Lung (tissue), 12 donors: ENCODE results near the gene GRK3. TPM values are rescaled to one million over a fixed set of nuclear protein-coding genes. Genes with fewer than 3 reads are reported as not detected.

ENCODE experiments used
- ATAC-seq: fragments of 200-7000 bp; cut with Tn5 transposase; one replicate; pipeline ENCODE4 v1.9.1; 2020; ENCODE audit warnings: moderate number of reproducible peaks; ENCODE audit not compliant: insufficient read depth, low FRiP score
- DNase-seq, 3 donors: peaks; one replicate each; pipeline ENCODE4 v3.0.0-alpha.2; 2013 to 2017
- H3K27ac ChIP-seq, 2 donors: one replicate each; pipeline ENCODE4 v1.5.1; 2013; ENCODE audit warnings: mild to moderate bottlenecking in 2 of 2, moderate library complexity in 2 of 2, control low read depth in 1 of 2, inconsistent platforms in 1 of 2, low read depth in 1 of 2, low read length in 1 of 2
- H3K27me3 ChIP-seq, 3 donors: one replicate each; pipeline ENCODE4 v1.5.1; 2013; ENCODE audit warnings: low read length in 2 of 3; ENCODE audit not compliant: control insufficient read depth in 3 of 3, insufficient read depth in 3 of 3
- H3K36me3 ChIP-seq, 4 donors: one replicate each; pipeline ENCODE4 v1.5.1; 2013; ENCODE audit warnings: low read length in 4 of 4, mild to moderate bottlenecking in 1 of 4, moderate library complexity in 1 of 4; ENCODE audit not compliant: control insufficient read depth in 4 of 4, insufficient read depth in 4 of 4
- H3K4me1 ChIP-seq, 5 donors: one replicate each; pipeline ENCODE4 v1.5.1; 2013; ENCODE audit warnings: low read length in 5 of 5, mild to moderate bottlenecking in 2 of 5, moderate library complexity in 1 of 5; ENCODE audit not compliant: control insufficient read depth in 5 of 5, insufficient read depth in 5 of 5
- H3K4me3 ChIP-seq: one replicate; pipeline ENCODE4 v1.5.1; 2013; ENCODE audit warnings: mild to moderate bottlenecking, control low read depth, moderate library complexity
- H3K9ac ChIP-seq, 2 donors: one replicate each; pipeline ENCODE4 v1.5.1; 2013; ENCODE audit warnings: low read length in 2 of 2, control low read depth in 1 of 2; ENCODE audit not compliant: insufficient read depth in 1 of 2
- H3K9me3 ChIP-seq, 4 donors: one replicate each; pipeline ENCODE4 v1.5.1; 2013; ENCODE audit warnings: low read length in 3 of 4, mild to moderate bottlenecking in 1 of 4, moderate library complexity in 1 of 4; ENCODE audit not compliant: control insufficient read depth in 4 of 4, insufficient read depth in 3 of 4
- WGBS, 2 donors: extraction: QIAGEN DNeasy Blood & Tissue Kit; methylation state at CpG; one replicate each; pipeline ENCODE4 v1.1.7; 2013; 5-methylcytosine and 5-hydroxymethylcytosine counted together
- polyA plus RNA-seq, 2 donors: library from polyadenylated mRNA; stranded (reverse); fragments of 200-250 nt; gene quantifications; one replicate each; pipeline ENCODE4 v1.2.1, GENCODE V29; 2013
- total RNA-seq, 2 donors: library from RNA; depleted of rRNA in 1 of 2; stranded (reverse); fragments of >200 nt in 1 of 2; gene quantifications; one replicate each; pipeline ENCODE4 v1.2.1, GENCODE V29; 2014 to 2021
- TF ChIP-seq, protein P1 (sequence below): IDR thresholded peaks from 2 replicates; pipeline ENCODE4 v1.5.1; 2012; ENCODE audit warnings: mild to moderate bottlenecking; ENCODE audit errors: control extremely low read depth, extremely low read depth
- donor health status: control.
- donor health status: control.
- donor health status: Bipolar disorder and iron deficiency.
- donor health status: healthy.
- donor health status: DM: yes; HTN: yes; CAD: no.

GRK3 gene
- total and polyA plus RNA-seq, 4 donors, result 5.0 to 27.3 (median 18.0) TPM

DNA sequence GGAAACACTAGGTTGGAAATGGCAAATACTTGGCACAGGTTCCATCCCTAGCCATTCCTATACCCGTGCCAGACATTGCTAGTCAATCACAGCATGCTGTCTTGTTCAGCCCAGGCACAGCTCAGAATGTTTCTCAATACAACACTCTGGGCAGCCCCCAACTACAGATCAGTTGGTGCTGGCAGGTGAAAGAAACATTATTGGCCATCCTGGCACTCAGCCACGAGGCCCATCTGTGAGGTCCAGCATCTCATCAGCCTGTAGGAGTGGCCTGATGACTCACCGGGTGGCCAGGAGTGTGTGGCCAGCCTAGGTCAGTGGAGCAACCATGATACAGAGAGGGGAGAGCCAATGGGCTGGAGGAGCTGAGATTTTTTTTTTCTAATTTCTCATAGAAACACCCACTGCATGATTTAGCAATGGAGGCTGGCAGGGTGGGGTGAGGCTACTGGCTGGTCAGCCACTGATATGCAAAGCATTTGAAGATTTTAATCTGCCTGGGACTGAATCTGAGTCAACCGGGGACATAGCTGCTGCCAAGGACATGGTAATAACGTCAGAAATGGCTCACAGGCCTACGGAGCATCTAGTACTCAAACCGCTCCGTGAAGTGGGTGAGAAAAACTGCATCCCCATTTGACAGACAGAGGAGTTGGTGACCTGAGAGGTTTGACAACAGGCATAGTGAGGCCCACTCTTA, 182.9 kb downstream of the GRK3 start:
- H3K36me3 ChIP-seq, result no peaks in the 10 kb centered on the region
- DNase-seq (no peak), ATAC-seq (peak; percentile 64)
- H3K27ac ChIP-seq, result peak overlapping the region in 1 of 2 donors; percentile 93
- peaks cover 0 to 6% (median 0%) of the 10 kb centered on the region in 3 donors for H3K27me3 ChIP-seq
- TF ChIP-seq, protein P1, sequence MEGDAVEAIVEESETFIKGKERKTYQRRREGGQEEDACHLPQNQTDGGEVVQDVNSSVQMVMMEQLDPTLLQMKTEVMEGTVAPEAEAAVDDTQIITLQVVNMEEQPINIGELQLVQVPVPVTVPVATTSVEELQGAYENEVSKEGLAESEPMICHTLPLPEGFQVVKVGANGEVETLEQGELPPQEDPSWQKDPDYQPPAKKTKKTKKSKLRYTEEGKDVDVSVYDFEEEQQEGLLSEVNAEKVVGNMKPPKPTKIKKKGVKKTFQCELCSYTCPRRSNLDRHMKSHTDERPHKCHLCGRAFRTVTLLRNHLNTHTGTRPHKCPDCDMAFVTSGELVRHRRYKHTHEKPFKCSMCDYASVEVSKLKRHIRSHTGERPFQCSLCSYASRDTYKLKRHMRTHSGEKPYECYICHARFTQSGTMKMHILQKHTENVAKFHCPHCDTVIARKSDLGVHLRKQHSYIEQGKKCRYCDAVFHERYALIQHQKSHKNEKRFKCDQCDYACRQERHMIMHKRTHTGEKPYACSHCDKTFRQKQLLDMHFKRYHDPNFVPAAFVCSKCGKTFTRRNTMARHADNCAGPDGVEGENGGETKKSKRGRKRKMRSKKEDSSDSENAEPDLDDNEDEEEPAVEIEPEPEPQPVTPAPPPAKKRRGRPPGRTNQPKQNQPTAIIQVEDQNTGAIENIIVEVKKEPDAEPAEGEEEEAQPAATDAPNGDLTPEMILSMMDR, result no peak
- no peaks in the 10 kb centered on the region for H3K9me3 ChIP-seq
- WGBS, 2 donors, result 67 to 79% methylated on average over 8 of the region's 8 CpGs
- no peak overlapping the region for H3K9ac ChIP-seq
- H3K4me3 ChIP-seq, result no peak overlapping the region
- H3K4me1 ChIP-seq, result peaks cover 0 to 2% (median 0%) of the 10 kb centered on the region in 5 donors

DNA sequence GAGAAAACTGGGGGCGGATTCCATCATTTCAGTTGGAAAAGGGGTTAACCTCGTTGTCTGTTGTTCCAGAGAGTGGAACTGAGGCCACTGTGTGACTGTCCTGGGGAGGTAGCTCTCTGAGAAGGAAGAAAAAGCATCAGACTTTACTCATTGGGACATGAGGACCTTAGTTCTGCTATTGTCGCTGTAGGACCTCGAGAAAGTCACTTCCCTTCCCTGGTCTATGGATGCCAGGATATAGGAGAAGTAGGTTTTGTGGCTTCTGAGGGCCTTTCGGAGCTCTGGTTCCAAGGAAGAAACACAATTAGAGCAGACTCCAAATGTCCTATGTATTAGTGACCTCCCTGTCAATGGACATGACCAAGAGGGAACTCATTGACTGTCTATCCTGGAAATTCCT, 183.7 kb downstream of the GRK3 start:
- H3K4me3 ChIP-seq, result no peak overlapping the region
- no peak overlapping the region for H3K9ac ChIP-seq
- H3K27me3 ChIP-seq, result peaks cover 0 to under 1% (median 0%) of the 10 kb centered on the region in 3 donors
- H3K36me3 ChIP-seq, result no peaks in the 10 kb centered on the region
- peak overlapping the region in 1 of 2 donors; percentile 93 for H3K27ac ChIP-seq
- 72 to 75% methylated on average over 5 of the region's 5 CpGs for WGBS, 2 donors
- no peaks in the 10 kb centered on the region for H3K9me3 ChIP-seq
- DNase-seq, result no peak
- TF ChIP-seq, protein P1, result no peak
- no peak for ATAC-seq
- peaks cover 0 to 2% (median 0%) of the 10 kb centered on the region in 5 donors for H3K4me1 ChIP-seq

DNA sequence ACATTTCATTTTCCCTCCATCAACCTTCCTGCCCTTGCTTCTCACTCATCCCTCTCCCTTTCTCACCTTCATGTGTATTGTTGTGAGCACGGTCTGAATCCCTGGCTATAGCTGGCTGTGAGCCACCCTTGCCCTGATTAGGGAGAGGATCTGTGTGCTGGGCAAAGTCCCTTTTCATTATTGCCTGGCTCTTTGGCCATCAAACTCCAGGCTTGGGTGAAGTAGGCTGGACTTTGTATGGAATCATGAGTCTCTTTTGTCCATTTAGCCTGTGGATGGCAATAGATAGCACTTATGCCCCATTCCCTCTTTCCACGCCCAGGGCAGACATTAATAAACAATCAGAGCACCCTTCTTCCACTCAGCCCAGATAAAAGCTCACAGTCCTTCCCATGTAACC, 184.2 kb downstream of the GRK3 start:
- Histone ChIP-seq H3K4me3 (no peak overlapping the region), H3K27me3 (no peaks in the 10 kb centered on the region), H3K9ac (no peak overlapping the region), H3K4me1 (peaks cover 0 to 2% (median 0%) of the 10 kb centered on the region in 5 donors), H3K9me3 (peaks cover 0 to 2% (median 0%) of the 10 kb centered on the region in 4 donors), H3K36me3 (no peaks in the 10 kb centered on the region), H3K27ac (peak overlapping the region in 1 of 2 donors; percentile 93)
- TF ChIP-seq, protein P1, result no peak
- ATAC-seq (no peak), DNase-seq (no peak)
- WGBS, 2 donors, result 63 to 75% methylated on average over 2 of the region's 2 CpGs
